ENCODE results near the gene POPDC3. TPM values are rescaled to one million over a fixed set of nuclear protein-coding genes. Genes with fewer than 3 reads are reported as not detected.

The POPDC3 gene
- polyA plus RNA-seq, 1 donor from 2014 or later: not detected

DNA sequence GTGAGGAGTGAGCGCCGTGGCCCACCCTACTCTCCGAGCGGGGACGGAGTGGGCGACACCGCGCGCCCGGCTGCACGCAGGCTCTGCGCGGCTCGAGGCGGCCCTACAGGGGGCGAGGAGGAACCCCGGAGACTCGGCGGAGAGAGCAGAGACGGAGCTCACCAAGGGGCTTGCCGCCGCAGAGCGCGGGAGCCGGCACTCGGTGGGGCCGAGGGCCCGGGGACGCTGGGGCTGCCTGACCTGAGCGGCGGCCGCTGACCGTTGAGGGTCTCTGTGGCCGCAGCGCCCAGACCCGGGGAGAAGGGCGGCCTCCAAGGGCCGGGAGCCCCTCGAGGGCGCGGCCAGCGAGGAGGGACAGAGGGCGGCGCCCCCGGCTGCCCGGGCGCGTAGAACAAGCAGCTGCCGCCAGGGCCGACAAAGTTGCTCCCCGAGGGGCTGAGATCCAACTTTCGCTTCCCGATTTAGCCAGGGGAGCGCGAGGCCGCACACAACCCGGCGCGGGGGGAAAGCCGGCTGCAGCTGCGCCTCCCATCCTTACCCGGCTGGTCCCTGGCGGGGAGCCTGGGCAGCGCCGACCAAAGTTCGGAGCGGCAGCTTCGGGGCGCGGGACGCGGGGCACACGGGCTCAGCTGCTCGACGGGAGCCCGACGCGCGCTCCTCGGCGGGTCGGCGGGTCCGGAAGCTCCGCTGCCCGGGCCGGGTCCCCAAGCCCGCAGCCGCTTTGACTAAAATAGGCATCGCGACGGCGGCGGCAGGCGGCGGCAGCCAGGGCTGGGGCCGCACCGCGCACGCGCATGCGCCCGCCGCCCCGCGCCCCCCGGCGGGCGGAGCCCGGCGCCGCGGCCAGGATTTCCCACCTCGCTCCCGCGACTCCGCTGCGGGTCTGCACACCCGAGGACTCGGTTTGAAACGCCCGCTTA lies 43.1 kb downstream of the POPDC3 start:
- Histone ChIP-seq H3K4me3 (ENCODE audit: low read length) (peak overlapping the region; percentile 86), H3K4me2 (ENCODE audit: low read length) (peak overlapping the region; percentile 57), H3K9ac (ENCODE audit: low read length) (peak overlapping the region; percentile 43), H3K9me3 (ENCODE audit: low read length) (no peaks in the 10 kb centered on the region), H3K36me3 (ENCODE audit: insufficient read depth, low read length) (no peaks in the 10 kb centered on the region), H4K20me1 (ENCODE audit: insufficient read depth) (no peaks in the 10 kb centered on the region), H3K27ac (ENCODE audit: low read length) (no peak overlapping the region), H3F3A (ENCODE audit: insufficient read depth, low read length, poor library complexity, severe bottlenecking) (no peaks in the 10 kb centered on the region), H3K27me3 (ENCODE audit: insufficient read depth, low read depth, low read length) (peaks cover 27% of the 10 kb centered on the region), H2AFZ (ENCODE audit: low read depth, low read length) (no peak overlapping the region), H3K9me2 (ENCODE audit: insufficient read depth, low read length) (no peaks in the 10 kb centered on the region), H3K79me2 (replicated peaks; ENCODE audit: insufficient read depth, low read length) (no peaks in the 10 kb centered on the region)
- TF ChIP-seq MXI1 (conservative IDR thresholded peaks at IDR 0.05; ENCODE audit: poor library complexity, severe bottlenecking) (peak; percentile 14), TAF1 (IDR thresholded peaks at IDR 0.05; ENCODE audit: low read depth) (no peak), EP300 (conservative IDR thresholded peaks at IDR 0.05; ENCODE audit: poor library complexity, severe bottlenecking) (no peak), EZH2 (IDR thresholded peaks at IDR 0.05; ENCODE audit: borderline replicate concordance, insufficient read depth, low read length, poor library complexity, severe bottlenecking) (no peak), SMC3 (conservative IDR thresholded peaks at IDR 0.05; ENCODE audit: poor library complexity) (peak; percentile 46), POLR2AphosphoS5 (IDR thresholded peaks at IDR 0.05) (peak; percentile 6), RAD21 (conservative IDR thresholded peaks at IDR 0.05) (no peak)
- TF ChIP-seq, protein P1, sequence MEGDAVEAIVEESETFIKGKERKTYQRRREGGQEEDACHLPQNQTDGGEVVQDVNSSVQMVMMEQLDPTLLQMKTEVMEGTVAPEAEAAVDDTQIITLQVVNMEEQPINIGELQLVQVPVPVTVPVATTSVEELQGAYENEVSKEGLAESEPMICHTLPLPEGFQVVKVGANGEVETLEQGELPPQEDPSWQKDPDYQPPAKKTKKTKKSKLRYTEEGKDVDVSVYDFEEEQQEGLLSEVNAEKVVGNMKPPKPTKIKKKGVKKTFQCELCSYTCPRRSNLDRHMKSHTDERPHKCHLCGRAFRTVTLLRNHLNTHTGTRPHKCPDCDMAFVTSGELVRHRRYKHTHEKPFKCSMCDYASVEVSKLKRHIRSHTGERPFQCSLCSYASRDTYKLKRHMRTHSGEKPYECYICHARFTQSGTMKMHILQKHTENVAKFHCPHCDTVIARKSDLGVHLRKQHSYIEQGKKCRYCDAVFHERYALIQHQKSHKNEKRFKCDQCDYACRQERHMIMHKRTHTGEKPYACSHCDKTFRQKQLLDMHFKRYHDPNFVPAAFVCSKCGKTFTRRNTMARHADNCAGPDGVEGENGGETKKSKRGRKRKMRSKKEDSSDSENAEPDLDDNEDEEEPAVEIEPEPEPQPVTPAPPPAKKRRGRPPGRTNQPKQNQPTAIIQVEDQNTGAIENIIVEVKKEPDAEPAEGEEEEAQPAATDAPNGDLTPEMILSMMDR (IDR thresholded peaks at IDR 0.05; ENCODE audit: poor library complexity, severe bottlenecking): peak; percentile 52
- TF ChIP-seq, protein P2, sequence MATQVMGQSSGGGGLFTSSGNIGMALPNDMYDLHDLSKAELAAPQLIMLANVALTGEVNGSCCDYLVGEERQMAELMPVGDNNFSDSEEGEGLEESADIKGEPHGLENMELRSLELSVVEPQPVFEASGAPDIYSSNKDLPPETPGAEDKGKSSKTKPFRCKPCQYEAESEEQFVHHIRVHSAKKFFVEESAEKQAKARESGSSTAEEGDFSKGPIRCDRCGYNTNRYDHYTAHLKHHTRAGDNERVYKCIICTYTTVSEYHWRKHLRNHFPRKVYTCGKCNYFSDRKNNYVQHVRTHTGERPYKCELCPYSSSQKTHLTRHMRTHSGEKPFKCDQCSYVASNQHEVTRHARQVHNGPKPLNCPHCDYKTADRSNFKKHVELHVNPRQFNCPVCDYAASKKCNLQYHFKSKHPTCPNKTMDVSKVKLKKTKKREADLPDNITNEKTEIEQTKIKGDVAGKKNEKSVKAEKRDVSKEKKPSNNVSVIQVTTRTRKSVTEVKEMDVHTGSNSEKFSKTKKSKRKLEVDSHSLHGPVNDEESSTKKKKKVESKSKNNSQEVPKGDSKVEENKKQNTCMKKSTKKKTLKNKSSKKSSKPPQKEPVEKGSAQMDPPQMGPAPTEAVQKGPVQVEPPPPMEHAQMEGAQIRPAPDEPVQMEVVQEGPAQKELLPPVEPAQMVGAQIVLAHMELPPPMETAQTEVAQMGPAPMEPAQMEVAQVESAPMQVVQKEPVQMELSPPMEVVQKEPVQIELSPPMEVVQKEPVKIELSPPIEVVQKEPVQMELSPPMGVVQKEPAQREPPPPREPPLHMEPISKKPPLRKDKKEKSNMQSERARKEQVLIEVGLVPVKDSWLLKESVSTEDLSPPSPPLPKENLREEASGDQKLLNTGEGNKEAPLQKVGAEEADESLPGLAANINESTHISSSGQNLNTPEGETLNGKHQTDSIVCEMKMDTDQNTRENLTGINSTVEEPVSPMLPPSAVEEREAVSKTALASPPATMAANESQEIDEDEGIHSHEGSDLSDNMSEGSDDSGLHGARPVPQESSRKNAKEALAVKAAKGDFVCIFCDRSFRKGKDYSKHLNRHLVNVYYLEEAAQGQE (IDR thresholded peaks at IDR 0.05; ENCODE audit: borderline replicate concordance): no peak

GRCh38 chr6:105135907-105136430 lies 43.8 kb downstream of the POPDC3 start:
- Histone ChIP-seq H3K36me3 (ENCODE audit: insufficient read depth, low read length) (no peaks in the 10 kb centered on the region), H3K27me3 (ENCODE audit: insufficient read depth, low read depth, low read length) (peaks cover 27% of the 10 kb centered on the region), H3K9ac (ENCODE audit: low read length) (peak overlapping the region; percentile 43), H3F3A (ENCODE audit: insufficient read depth, low read length, poor library complexity, severe bottlenecking) (no peaks in the 10 kb centered on the region), H3K9me3 (ENCODE audit: low read length) (no peaks in the 10 kb centered on the region), H3K27ac (ENCODE audit: low read length) (no peak overlapping the region), H3K4me2 (ENCODE audit: low read length) (peak overlapping the region; percentile 57), H3K4me3 (ENCODE audit: low read length) (peak overlapping the region; percentile 86), H4K20me1 (ENCODE audit: insufficient read depth) (no peaks in the 10 kb centered on the region), H3K79me2 (replicated peaks; ENCODE audit: insufficient read depth, low read length) (no peaks in the 10 kb centered on the region), H3K9me2 (ENCODE audit: insufficient read depth, low read length) (no peaks in the 10 kb centered on the region), H2AFZ (ENCODE audit: low read depth, low read length) (no peak overlapping the region)
- TF ChIP-seq, protein P2 (IDR thresholded peaks at IDR 0.05; ENCODE audit: borderline replicate concordance): no peak
- TF ChIP-seq POLR2AphosphoS5 (IDR thresholded peaks at IDR 0.05) (no peak), EP300 (conservative IDR thresholded peaks at IDR 0.05; ENCODE audit: poor library complexity, severe bottlenecking) (no peak), RAD21 (conservative IDR thresholded peaks at IDR 0.05) (no peak), MXI1 (conservative IDR thresholded peaks at IDR 0.05; ENCODE audit: poor library complexity, severe bottlenecking) (no peak)
- TF ChIP-seq, protein P1 (IDR thresholded peaks at IDR 0.05; ENCODE audit: poor library complexity, severe bottlenecking): no peak
